T follicular helper cell (primary cell): ENCODE measurements around the gene APEX2.
"Not testable (repeated sequence)": the region's sequence is repeated elsewhere in the genome, so short reads cannot be mapped to it uniquely, and the experiment has no call there.

Experiments
- DNase-seq: peaks from one replicate; pipeline ENCODE4 v3.0.0-alpha.2; 2020; ENCODE audit warnings: low read depth
- total RNA-seq, 2 experiments: gene quantifications; one replicate each; lab custom pipeline; 2026; lab: John Stamatoyannopoulos, UW

The APEX2 gene, protein sequence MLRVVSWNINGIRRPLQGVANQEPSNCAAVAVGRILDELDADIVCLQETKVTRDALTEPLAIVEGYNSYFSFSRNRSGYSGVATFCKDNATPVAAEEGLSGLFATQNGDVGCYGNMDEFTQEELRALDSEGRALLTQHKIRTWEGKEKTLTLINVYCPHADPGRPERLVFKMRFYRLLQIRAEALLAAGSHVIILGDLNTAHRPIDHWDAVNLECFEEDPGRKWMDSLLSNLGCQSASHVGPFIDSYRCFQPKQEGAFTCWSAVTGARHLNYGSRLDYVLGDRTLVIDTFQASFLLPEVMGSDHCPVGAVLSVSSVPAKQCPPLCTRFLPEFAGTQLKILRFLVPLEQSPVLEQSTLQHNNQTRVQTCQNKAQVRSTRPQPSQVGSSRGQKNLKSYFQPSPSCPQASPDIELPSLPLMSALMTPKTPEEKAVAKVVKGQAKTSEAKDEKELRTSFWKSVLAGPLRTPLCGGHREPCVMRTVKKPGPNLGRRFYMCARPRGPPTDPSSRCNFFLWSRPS
- total RNA-seq, result 27.5 to 30.7 reads per million in 2 experiments

DNA sequence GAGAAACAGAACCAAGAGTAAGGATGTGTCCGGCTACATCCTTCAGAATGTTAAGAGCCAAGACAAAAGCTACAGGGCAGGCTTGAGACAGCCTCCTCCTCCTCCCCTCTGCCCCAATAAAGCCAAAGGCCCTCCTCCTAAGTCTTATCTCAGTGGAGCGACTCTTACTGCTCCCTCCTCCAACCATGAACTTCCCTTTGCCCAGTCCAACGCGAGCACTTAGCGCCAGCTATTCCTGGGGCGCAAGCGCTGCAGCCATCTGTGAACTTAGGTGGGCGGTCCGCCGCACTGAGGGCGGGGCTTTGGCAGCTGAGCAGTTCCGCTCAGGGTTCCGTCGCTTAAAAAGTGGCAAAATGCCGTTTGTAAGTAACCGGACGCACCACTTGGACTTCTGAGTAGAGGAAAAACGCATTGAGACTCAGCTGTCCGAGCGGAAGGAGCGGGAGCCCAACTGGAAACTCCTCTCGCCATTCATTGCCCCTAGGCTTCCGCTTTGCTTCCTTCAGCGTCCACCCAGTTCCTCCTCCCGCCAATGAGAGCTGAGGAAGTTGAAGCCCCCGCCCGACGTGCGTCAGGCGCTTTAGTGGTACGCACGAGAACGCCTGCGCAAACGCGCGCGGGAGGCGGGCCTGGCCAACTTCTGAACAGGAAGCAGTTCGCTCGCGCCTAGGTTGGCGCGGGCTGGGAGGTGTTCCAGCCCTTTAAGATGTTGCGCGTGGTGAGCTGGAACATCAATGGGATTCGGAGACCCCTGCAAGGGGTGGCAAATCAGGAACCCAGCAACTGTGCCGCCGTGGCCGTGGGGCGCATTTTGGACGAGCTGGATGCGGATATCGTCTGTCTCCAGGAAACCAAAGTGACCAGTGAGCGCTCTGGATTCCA is at the start of gene APEX2:
Gene APEX2, plus strand, starts transcription at position 647 of the 882 bp plus-strand sequence. Its CDS starts 60 bp downstream, at position 707.
- DNase-seq, result peak; percentile 80

DNA sequence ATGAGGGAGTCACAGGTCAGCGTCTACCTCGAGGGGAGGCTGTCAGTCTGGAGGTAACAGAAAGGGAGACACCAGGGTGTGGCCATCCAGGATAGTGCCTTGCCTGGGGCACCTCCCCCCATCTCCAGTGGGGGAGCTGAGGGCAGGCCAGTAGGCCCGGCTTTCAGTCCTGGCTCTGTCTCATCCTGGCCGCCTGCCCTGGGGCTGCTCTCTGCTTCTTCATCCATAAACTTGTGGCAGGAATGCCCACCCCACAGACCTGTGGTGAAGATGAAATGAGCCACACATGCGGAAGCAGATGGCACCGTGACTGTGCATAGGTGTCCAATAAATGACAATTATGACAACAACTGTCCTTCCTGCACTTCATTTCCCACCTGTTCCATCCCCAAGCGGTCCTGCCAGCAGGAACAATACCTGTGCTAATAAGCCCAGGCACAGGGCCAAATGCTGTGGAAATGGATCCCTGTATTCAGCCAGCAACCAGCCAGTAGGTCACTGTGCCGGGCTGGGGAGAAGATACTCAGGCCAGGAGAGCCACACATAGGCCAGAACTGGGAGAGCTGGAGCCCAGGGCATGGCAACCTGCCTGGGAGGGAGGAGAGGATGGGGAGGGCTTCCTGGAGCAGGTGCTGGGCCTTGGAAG is 49.3 kb upstream of the APEX2 start:
- no peak for DNase-seq

DNA sequence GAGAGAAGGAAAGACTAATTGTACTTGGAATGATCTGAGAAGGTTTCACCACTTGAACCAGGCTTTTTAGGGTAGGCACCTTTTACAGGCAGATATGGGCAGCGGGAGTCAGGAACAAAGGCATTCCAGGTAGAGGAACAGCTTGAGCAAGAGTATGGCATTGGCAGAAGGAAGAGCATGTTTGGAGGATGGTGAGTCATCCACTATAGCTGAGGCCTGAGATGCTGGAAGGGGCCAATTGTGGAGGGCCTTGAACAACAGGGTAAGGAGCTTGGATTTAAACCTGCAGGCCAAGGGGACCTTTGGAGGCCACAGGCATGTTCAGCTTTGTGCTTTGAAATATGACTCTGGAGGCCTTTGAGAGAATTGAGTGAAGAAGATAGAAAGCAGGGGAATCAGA is 38.4 kb upstream of the APEX2 start:
- no peak for DNase-seq

DNA sequence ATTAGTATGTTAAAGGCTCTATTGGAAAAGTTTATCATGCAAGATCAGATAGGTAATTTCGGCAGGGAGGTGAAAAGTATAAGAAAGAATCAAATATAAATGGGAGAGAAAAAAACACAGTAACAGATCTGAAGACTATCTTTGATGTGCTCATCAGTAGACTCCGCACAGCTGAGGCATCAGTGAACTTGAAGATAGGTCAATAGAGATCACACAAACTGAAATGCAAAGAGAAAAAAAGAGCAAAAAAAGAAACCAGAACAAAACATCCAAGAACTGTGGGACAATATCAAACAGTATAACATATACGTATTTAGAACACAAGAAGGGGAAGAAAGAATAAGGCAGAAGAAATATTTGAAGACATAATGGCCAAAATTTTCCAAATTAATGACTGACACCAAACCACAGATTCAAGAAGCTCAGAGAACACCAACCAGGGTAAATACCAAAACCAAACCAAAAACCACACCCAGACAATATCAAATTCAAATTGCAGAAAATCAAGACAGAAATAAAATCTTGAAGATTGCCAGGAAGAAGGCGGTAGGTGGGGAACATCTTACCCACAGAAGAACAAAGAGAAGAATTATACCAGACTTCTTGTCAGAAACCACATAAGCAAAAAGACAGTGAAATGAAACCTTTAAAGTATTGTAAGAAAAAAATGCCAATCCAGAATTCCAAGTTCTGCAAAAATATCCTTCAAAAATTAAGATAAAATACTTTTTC is 35.2 kb upstream of the APEX2 start:
- DNase-seq, result no peak

DNA sequence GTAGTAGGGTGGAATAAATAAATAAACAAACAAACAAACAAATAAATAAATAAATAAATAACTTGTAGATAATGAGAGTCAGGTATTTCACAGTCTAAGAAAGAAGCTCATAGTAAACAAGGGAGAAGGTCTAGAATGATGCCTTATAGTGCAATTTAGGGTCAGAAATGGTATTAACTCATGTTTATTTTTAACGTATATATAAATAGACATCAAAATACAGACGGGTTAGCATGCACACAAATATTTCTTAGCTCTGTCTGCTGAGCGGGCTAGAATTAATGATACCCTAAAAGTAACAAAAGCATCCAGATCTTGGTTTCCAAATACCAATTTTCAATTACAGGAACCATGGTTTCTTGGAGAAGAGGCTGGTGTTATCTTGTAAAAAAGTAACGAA is 22.8 kb upstream of the APEX2 start:
- DNase-seq, result no peak

DNA sequence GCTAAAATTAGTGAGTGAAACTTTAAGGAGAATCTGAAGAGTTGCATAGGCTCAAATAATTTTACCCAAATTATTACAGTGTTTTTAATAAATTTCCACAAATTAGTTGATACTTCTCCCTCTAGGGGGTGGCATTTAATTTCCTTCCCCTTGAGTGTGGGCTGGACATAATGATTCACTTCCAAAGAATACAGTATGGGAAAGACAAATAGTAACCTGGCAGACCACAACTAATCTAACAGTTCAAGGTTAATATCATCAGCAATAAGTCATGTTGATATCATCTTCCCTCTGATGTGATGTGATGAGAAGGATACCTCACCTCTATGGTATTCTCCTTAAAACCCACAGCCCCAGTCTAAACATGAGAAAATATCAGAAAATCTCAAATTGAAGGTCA is 21.7 kb upstream of the APEX2 start:
- DNase-seq, result no peak

DNA sequence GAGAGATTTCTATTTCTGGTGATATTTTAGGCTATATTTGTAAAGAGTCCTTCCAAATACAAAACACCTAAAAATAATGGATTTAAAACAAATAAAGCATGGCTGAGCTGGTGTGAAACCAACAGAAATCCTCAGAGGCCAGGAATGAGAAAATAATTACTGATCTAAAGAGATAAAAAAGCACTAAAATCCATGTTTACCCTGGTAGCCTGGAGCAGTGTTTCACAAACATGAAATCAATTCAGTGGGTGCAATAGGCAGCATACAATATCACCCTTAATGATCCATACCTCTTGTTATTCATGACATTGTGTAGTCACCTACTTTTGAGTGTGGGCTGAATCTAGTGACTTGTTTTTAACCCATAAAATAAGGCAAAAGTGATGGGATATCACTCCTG is 20.7 kb upstream of the APEX2 start:
- no peak for DNase-seq

DNA sequence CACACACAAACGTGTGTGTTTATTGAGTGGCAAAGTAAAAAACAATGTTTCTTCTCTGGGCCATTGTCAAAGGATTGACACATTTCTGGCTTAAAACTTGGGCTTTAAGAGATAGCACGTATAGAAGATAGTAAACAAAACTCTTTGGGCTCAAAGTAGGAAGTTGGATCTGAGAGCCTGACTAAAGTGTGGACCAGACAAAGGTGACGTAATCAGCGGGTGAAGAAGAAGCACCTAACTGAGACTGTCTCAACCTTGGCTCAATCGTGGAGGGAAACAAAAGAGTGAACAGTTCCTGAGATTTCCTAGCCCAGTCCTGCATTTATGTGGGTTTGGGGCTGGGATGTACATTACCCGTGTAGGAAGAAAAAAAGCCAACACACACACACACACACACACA is 19.8 kb upstream of the APEX2 start:
- DNase-seq, result no peak

DNA sequence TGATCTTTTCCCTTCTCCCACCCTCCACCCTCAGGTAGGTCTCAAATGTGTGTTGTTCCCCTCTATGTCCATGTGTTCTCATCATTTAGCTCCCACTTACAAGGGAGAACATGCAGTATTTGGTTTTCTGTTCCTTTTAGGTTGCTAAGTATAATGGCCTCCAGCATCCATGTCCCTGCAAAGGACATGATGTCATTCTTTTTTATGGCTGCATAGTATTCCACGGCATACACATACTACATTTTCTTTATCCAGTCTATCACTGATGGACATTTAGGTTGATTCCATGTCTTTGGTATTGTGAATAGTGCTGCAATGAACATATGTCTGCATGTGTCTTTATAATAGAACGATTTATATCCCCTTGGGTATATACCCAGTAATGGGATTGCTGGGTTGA is 16.9 kb upstream of the APEX2 start:
- not testable (repeated sequence) for DNase-seq

DNA sequence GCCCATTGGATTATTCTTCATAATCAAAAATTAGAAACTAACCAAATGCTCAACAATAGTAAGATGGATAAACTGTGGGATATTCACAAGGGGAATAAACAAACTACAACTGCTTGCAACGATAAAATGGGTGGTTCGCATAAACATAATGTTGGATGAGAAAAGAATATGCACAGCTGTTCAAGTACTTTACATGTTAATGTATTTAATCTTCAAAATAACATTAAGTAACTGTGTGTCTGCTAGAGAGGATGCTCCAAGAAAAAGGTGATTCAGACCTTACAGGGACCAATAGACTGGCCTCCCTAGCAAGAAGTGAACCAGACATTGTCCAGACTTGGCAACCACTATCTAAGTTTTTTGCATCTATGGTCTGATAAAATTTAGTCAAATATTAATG is 8.5 kb upstream of the APEX2 start:
- no peak for DNase-seq

DNA sequence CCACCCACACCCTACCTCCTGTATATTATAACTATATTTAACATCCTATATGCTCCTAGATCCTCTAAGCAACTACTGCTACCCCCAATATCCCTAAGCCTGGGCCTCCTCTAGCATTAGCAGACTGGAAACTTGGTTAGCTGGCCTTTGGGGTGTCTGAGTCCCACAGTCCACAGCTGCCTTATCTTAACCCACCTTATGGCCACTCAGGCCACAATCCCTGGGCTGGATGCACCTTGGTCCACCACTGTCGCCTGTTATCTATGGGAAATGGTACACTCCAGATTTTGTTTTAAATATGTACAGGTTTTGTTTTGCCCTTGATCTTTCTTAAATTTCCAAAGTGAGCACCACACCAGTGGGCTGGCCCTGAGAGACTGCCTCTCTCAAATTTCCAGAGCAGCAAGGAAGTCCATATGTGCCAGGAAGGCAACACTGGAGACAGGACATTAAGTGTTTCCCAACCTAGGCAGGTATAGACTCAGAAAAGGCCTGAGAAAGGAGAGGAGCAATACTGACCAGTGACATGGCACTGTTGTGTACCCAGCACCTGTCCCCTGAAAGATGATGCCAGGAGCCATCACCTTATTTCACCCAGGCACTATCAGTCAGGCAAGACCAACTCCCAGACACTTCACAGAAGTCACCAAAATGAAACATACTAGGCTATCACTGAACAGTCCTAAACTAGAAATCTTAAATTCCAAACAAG is 7.1 kb upstream of the APEX2 start:
- DNase-seq, result no peak

DNA sequence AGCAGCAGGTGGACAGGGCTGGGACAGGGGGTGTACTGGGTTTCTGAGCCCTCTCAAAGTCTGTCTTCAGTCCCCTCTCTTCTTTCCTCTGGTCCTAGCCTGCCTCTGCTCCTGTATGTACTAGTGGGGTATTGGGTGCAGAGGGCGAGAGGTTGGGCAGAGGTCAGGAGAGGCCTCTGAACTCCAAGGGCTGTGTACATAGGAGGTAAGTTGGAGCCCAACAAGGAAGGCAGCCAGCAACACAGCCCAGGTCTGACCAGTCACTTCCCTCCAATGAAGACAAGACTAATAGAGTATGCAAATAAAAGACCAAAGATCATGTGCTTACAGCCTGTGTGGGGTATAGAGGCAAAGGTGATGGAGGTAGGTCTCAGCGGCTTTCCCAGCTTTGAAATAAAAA is 6.1 kb upstream of the APEX2 start, which contains the start of gene PFKFB1:
Gene PFKFB1, minus strand, starts transcription at position 90 of the 400 bp plus-strand sequence. CDS start 181 bp downstream, outside the sequence.
- DNase-seq, result no peak

DNA sequence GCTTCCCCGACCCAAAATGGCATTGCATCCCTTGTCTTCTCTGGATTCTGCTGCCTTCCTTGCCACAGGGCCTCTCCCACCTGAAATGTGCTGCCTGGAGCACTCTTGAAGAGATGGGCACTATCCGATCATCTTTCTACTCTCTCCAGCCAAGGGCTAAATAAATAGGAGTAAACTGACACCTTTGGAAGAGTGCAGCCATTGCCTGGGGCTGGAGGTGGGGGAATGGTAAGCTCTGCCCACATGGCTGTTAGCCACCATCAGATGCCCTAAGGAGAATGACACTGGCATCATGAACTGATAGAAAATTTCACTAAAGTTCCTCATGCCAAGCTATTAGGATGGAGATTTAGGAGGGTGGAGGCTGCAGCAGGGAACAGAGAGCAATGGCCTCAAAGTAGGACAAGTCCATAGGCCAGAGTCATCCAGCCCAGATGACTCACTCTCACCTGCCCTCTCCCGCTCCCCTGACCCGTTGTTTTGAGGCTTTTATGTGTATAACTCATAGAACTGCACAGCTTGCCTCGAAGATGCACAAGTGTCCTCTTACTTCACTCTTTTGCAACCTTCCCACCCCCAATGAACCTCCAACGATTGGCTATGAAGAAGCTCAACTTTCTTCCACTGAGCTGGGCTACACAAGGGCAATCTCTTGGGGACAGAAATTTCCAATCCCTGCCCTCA is 5.4 kb upstream of the APEX2 start:
- DNase-seq, result no peak

DNA sequence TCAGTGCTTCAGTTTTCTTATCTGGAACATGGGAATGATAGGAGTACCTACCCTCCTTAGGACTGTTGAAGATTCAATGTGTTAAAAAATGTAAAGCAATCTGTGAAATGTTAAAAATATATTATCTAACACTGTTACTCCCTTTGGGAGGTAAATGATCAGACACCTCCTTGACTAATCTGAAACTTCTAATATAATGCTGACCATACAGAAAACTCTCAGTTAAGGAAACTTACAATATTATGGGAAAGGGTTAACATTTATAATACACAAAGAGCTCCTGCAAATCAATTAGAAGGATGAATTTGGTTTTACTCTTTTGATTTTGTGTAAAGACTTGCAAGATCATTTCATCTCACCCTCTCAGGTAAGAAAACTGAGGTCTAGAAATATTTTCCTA is 4.5 kb upstream of the APEX2 start:
- DNase-seq, result no peak

DNA sequence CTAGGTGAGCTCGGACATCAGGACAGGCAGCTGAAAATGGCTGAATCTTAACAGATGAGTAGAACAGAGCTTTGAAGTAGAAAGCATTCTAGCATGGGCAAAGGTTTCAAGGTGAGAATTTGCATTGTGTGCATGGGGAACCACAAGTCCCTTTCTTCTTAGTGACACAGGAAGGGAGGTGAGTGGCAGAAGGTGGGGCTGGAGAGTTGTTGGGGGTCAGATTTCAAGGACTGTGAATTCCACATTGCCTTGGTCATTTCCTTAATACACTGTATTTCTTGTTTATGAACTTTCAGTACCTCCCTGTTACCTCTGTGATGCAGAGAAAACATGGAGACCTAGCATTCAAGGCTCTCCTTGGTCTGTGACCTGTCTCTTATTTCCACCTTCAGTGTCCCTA is 4.1 kb downstream of the APEX2 start:
- no peak for DNase-seq

DNA sequence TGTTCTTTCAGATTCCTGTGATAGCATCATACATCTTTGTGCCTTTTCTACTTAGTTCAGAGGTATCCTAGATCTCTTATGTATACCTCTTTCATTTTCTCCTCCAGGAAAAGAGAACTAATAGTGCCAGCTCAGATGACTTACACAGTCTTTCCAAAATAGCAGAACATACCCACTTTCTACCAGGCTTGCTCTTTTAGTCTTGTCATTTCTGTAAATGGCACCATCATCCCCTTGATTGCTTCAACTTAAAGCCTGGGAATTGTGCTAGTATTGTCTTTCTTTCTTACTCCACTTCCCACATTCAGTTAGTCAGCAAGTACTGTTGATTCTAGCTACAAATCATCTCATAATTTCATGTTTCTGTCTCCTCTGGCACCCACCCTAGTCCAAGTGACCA is 5.1 kb downstream of the APEX2 start:
- DNase-seq, result no peak

DNA sequence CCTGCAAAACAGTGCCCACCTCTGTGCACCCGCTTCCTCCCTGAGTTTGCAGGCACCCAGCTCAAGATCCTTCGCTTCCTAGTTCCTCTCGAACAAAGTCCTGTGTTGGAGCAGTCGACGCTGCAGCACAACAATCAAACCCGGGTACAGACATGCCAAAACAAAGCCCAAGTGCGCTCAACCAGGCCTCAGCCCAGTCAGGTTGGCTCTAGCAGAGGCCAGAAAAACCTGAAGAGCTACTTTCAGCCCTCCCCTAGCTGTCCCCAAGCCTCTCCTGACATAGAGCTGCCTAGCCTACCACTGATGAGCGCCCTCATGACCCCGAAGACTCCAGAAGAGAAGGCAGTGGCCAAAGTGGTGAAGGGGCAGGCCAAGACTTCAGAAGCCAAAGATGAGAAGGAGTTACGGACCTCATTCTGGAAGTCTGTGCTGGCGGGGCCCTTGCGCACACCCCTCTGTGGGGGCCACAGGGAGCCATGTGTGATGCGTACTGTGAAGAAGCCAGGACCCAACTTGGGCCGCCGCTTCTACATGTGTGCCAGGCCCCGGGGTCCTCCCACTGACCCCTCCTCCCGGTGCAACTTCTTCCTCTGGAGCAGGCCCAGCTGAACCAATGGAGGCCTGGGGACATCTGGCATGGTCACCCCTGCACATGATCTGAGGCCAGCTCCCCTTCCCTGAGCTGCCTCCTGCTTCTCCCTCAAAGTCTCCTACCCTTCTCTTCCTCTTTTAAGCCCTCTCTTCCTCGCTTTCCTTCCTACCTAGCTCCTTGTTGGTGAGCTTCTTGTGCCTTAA is 6.9 kb downstream of the APEX2 start:
- no peak for DNase-seq

DNA sequence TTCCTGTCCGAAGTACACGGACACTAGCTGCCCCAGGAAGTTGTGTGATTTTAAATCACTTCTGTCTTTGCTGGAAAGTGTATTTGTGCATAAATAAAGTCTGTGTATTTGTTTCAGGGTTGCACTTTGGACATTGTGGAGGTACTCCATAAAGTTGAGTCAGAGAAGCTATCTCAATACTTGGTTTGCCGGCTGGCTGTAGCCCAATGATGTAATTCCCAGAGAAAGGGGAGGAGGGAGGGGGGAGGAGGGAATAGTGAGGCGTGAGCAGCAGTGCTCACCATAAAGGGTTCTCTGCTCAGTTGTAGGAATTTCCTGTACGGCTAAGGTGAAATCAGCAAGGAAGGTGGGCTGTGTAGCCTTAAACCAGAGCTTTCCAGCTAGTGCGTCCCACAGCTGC is 7.5 kb downstream of the APEX2 start:
- no peak for DNase-seq
